Right lung (tissue), 5 donors: ENCODE measurements around the gene POLR2J3. TPM values are rescaled to one million over a fixed set of nuclear protein-coding genes. Genes with fewer than 3 reads are reported as not detected.
"Not testable (repeated sequence)": the region's sequence is repeated elsewhere in the genome, so short reads cannot be mapped to it uniquely, and the experiment has no call there.

ENCODE experiments used
- DNase-seq, 2 donors: peaks; one replicate each; pipeline ENCODE4 v3.0.0-alpha.2; 2013
- polyA plus RNA-seq, 5 donors: library from polyadenylated mRNA; unstranded; fragments of 120-200 nt; gene quantifications; one replicate each; pipeline versions ENCODE4 v1.2.1 to v1.2.3, GENCODE V29; 2013; ENCODE audit warnings: inconsistent platforms in 1 of 5, low replicate concordance in 1 of 5; ENCODE audit not compliant: insufficient read length in 5 of 5, insufficient read depth in 1 of 5

The POLR2J3 gene
- polyA plus RNA-seq, 5 donors = 72.1 to 109 (median 94.3) TPM

- DNase-seq = not testable (repeated sequence)
Observed at GRCh38 chr7:102592477-102593019, 20.2 kb upstream of the POLR2J3 start.

GRCh38 chr7:102589857-102590256, 17.5 kb upstream of the POLR2J3 start:
- DNase-seq = not testable (repeated sequence)

- not testable (repeated sequence) for DNase-seq
Observed at GRCh38 chr7:102583495-102583894, 11.1 kb upstream of the POLR2J3 start.

GRCh38 chr7:102581722-102582121, 9.3 kb upstream of the POLR2J3 start:
- not testable (repeated sequence) for DNase-seq

- DNase-seq = not testable (repeated sequence)
Observed at GRCh38 chr7:102578486-102578885, 6.1 kb upstream of the POLR2J3 start.

GRCh38 chr7:102577315-102578240, 5.2 kb upstream of the POLR2J3 start:
- DNase-seq = not testable (repeated sequence)

GRCh38 chr7:102576363-102576762, 4.0 kb upstream of the POLR2J3 start:
- not testable (repeated sequence) for DNase-seq

GRCh38 chr7:102574607-102575006, 2.2 kb upstream of the POLR2J3 start:
- DNase-seq = not testable (repeated sequence)

GRCh38 chr7:102568620-102569019, 3.8 kb downstream of the POLR2J3 start:
- DNase-seq = not testable (repeated sequence)

GRCh38 chr7:102550808-102551422, 21.5 kb downstream of the POLR2J3 start, which contains the start of gene SPDYE2:
SPDYE2 (plus strand) TSS chr7:102551226; CDS start chr7:102553256, 2,030 bp downstream.
- not testable (repeated sequence) for DNase-seq

GRCh38 chr7:102546353-102546752, 26.0 kb downstream of the POLR2J3 start:
- DNase-seq = not testable (repeated sequence)

GRCh38 chr7:102545288-102545687, 27.1 kb downstream of the POLR2J3 start:
- DNase-seq = not testable (repeated sequence)

- DNase-seq = not testable (repeated sequence)
Observed at GRCh38 chr7:102544372-102544771, 28.0 kb downstream of the POLR2J3 start.

GRCh38 chr7:102543596-102543995, 28.8 kb downstream of the POLR2J3 start, which contains the start of gene UPK3BL2:
UPK3BL2 (minus strand) TSS chr7:102543696; CDS start chr7:102543636, 60 bp downstream.
- DNase-seq = not testable (repeated sequence)

- DNase-seq = not testable (repeated sequence)
Observed at GRCh38 chr7:102542771-102543170, 29.6 kb downstream of the POLR2J3 start.

GRCh38 chr7:102542083-102542482, 30.3 kb downstream of the POLR2J3 start:
- not testable (repeated sequence) for DNase-seq

GRCh38 chr7:102540604-102541003, 31.8 kb downstream of the POLR2J3 start:
- not testable (repeated sequence) for DNase-seq

GRCh38 chr7:102535062-102535615, 37.2 kb downstream of the POLR2J3 start:
- DNase-seq = not testable (repeated sequence)

GRCh38 chr7:102532127-102532526, 40.3 kb downstream of the POLR2J3 start:
- DNase-seq = not testable (repeated sequence)

- DNase-seq = not testable (repeated sequence)
Observed at GRCh38 chr7:102531583-102531982, 40.8 kb downstream of the POLR2J3 start.
